ENCODE measurements around the gene ADRA1B.

DNA sequence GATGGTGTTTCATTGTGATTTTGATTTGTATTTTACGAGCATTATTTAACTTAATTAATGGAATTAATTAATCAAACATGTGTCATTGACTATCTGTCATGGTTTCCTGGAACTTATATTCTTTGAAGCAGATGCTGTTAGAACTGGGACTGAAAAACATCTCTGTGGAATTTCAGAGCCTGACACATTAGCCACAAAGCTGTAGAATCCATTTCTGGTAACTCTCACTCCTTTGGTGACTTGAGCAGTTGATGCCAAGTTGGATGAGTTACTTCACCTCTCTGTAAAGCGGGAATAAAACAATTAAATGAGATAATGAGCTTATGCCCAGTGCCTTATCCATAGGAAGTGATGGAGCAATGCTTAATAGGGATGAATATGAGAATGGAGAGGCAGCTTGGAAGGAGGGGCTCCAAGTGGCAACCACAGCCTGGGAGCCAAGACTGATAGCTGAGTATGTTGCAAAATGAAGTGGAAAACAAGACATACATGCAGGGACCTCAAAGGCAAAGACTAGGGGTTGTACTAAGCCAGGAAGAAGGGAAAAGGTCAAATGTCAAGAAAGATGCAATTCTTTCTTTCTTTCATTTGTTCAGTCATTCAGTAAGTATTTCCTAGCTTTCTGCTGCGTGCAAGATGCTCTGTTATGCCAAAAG is 23.1 kb upstream of the ADRA1B start:
- TF ChIP-seq, protein P1, sequence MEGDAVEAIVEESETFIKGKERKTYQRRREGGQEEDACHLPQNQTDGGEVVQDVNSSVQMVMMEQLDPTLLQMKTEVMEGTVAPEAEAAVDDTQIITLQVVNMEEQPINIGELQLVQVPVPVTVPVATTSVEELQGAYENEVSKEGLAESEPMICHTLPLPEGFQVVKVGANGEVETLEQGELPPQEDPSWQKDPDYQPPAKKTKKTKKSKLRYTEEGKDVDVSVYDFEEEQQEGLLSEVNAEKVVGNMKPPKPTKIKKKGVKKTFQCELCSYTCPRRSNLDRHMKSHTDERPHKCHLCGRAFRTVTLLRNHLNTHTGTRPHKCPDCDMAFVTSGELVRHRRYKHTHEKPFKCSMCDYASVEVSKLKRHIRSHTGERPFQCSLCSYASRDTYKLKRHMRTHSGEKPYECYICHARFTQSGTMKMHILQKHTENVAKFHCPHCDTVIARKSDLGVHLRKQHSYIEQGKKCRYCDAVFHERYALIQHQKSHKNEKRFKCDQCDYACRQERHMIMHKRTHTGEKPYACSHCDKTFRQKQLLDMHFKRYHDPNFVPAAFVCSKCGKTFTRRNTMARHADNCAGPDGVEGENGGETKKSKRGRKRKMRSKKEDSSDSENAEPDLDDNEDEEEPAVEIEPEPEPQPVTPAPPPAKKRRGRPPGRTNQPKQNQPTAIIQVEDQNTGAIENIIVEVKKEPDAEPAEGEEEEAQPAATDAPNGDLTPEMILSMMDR (IDR thresholded peaks at IDR 0.05), result no peak
- no peak for TF ChIP-seq POLR2A (IDR thresholded peaks at IDR 0.05)
